ENCODE data around the gene OR7G1.
"Not testable (repeated sequence)": the region's sequence is repeated elsewhere in the genome, so short reads cannot be mapped to it uniquely, and the experiment has no call there.

OR7G1 gene

DNA sequence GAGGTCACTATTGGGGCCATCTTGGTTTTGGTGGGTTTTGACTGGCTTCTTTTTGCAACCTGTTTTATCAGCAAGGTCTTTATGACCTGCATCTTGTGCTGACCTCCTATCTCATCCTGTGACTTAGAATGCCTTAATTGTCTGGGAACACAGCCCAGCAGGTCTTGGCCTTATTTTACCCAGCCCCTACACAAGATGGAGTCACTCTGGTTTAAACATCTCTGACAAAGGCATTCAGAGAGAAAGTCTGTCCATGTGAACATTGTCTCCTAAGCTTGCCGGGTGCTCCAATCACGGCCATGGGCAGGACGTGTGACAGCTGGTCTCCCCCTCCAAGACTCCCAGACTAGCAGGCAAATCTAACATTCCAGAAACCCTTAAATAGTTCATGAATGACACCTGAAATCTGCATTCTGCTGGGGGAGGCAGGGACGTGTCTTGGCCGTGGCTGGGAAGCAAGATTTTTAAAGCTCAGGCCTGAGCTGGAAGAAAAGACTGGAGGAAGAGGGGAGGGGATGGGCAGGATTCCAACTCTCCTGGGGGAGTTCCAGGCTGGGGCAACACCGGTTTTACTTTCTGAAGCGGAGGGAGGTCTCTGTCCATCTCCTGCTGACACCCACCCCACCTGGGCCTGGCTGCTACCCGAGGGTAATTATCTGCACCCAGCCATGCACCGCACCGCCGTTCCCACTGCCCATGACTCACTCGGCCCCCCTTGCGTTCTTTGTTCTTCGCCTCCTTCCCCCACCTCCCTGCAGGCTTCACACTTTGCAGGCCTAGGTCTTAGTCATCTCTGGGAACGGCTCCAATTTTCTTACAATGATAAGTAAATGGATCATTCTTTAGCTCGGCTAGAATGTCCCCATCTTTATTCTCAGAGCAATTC is 40.3 kb downstream of the OR7G1 start:
- DNase-seq, result peak in 9 of 14 donors; percentile 1 to 81 (median 25)

DNA sequence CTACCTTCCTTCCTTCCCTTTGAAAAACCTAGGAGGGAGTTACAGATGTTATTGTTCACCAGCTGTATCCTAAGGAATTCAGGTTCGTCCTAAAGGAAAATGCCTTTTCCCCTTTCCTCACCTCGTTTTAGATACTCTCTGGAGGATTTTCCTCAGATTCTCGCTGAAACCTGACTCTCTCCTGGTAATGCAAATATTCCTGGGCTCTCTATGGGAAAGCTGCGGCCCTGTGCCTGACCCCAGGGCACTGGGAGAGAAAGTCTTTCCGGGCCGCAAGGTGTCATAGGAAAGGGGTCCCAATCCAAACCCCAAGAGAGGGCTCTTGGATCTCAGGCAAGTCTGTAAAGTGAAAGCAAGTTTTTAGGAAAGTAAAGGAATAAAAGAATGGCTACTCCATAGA is 41.8 kb downstream of the OR7G1 start:
- no peak for DNase-seq

GRCh38 chr19:9071720-9072119 is 43.8 kb downstream of the OR7G1 start:
- DNase-seq, result not testable (repeated sequence)

- no peak for DNase-seq
These were observed 45.5 kb downstream of the OR7G1 start for GRCh38 chr19:9070066-9070465.

GRCh38 chr19:9065457-9066014 is 50.0 kb downstream of the OR7G1 start:
- DNase-seq, result no peak

Data from C1 segment of cervical spinal cord (tissue), 14 donors.